Stimulated activated CD4-positive, alpha-beta T cell treated with anti-CD3 and anti-CD28 coated beads, Interleukin-15, amount 100 ng/mL, for 48 hours (primary cell): ENCODE results near the gene CD80.
A peak's percentile ranks its signal among the peaks of the same experiment; 100 is the strongest.

Experiments used
- DNase-seq, 2 donors: peaks; one replicate each; pipeline ENCODE4 v3.0.0-alpha.2; 2020; ENCODE audit warnings: low read depth in 2 of 2

Gene CD80

DNA sequence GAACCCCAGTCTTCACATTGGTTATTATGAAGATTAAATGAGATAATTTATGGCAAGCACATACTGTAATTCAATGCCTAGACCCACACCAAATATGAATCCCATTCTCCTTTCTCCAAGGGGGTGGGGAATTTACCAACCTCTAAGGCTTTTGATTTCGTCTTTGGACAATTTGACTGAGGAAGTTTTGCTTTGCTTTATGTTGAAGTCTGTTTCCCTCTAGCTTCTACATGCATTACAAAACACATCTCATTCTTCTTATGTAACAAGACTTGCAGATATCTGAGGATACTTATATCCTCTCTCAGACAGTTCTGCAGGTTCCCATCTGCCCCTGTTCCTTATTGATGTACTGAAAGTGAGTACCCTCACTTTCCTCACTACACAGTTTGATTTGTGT lies 12.2 kb downstream of the CD80 start:
- no peak for DNase-seq

DNA sequence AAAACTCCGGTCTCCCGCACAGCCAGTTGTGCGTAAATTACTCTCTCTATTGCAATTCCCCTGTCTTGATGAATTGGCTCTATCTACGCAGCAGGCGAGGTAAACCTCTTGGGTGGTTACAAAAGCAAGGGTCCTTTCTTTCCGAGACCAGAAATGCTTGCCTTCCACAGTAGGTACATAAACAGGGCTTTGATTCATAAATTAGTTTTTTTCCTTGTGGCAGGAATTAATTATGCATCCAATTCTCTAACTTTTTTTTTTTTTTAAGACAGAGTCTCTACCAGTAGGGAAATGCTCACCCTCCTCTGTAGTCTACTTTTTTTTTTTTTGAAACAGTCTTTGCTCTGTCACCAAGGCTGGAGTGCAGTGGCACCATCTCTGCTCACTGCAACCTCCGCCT lies 16.3 kb downstream of the CD80 start:
- no peak for DNase-seq

DNA sequence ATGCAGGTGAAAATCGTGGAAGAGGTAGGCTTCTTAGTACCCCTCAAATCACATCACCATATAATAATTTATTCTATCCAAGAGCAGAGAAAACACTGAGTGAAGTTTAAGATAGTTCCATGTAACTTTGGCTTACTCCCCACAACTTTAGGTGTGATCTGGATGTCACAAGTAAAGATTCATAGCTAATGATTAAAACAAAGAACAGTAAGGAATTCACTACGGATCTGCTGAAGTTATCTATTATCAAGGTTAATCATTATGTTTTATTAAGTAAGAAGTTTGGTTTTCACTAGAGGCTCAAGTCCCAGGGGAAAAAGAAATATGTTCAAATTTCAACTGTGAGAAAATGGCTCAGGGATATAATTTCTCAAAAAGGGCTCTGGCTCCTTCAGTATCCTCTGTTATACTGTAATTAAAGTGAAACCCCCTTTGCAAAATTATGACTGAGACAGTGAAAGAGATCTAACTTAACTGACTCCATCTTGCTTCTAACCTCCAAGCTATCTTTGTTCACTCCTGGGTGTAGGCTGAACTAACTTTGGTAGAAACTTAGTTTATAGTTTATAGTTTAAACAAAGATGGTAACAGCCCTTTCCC lies 17.1 kb downstream of the CD80 start:
- DNase-seq = no peak

DNA sequence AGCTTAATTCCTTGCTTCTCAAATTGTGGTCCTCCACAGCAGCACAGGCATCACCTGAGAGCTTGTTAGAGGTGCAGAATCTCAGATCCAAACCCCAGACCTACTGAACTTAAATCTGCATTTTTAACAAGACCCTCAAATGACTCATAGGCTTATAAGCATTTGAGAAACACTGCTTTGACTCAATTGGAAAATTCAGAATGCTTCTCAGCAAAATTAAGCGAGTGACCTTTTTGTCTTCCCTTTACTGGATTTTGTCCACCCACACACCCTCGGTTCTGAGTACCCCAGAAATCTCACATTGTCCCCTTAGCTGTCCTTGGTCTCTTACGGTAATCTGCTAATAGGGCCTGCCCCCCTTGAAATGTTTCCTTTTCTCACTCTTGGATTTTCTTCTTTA lies 17.9 kb downstream of the CD80 start:
- DNase-seq = no peak

DNA sequence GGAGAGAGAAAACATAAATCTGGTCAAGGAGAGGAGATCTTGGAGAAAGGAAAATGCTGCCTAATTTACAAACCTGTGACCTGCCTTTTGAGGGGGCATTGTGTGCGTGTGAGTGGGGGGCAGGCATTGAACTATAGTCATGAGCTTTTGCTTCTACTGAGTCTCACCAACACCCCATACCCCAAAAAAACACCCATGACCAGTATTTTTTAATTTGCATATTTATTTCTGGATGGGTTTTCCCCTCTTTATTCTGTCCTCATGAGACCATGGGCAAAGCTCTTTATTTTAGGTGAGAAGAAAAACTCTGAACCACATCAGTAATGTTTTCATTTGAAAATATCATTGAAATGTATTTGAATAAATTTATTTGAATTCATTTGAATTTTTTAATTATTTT lies 20.6 kb downstream of the CD80 start:
- no peak for DNase-seq

DNA sequence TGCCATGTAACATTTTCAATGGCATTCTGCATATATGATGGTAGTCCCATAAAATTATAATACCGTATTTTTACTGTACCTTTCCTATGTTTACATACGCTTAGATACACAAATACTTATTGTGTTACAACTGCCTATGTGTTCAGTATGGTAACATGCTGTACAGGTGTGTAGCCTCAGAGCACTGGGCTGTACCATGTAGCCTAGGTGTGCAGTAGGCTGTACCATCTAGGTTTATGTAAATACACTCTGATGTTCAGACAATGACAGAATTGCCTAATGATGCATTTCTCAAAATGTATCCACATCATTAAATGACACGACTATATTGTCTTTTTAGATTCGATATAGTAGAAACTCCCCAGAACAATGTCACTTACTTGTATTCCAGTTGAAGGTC lies 22.7 kb downstream of the CD80 start:
- DNase-seq = no peak

DNA sequence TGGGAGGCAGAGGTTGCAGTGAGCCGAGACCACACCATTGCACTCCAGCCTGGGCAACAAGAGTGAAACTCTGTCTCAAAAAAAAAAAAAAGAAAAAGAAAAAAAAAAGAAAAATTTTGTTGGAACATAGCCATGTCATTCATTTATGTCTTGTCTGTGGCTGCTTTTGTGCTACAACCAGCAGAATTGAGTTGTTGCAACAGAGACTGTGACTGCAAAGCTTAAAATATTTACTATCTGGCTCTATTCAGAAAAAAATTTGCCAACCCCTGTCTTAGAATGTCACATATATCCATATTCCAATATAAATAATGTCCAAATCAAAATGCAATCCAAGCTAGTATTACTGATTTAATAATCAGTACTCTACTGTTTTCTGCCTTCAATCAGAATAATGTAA lies 25.1 kb downstream of the CD80 start:
- DNase-seq = no peak

DNA sequence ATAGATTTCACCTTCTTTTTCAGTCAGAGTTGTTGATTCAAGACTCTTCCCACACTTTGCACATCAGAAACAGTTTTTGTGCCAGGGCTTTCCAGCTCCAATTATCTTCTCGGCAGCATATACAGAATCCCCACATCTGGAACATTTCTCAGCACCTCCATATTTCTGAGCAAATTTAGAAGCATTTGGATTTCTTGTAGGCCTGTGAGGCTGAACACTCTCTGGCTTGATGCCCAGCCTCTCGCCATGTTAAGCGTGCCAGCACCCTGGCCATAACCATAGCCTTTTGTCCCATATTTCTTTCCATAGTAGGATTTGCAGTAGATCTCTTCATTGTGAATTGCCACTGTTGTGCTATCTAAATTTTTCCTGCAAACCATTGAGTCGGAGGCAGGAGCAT lies 28.3 kb downstream of the CD80 start:
- no peak for DNase-seq

DNA sequence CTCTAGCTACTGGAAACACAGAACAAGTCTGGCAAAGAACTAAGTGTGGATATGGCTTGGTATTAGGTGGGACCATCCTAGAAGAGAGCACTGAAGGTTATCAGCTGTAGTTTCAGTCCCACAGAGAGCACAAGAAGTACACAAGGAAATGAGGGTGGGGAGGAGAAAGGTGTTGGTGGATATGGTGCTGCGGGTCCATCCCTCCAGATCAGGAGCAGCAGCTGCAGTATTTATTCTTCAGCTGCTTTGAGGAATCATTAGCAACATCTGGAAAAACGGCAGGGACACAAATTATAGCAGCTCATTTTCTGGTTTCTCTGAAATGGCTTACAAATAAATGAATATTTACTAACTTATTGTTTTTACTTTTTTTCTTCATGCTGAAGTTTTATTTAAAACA lies 29.0 kb downstream of the CD80 start:
- no peak for DNase-seq

DNA sequence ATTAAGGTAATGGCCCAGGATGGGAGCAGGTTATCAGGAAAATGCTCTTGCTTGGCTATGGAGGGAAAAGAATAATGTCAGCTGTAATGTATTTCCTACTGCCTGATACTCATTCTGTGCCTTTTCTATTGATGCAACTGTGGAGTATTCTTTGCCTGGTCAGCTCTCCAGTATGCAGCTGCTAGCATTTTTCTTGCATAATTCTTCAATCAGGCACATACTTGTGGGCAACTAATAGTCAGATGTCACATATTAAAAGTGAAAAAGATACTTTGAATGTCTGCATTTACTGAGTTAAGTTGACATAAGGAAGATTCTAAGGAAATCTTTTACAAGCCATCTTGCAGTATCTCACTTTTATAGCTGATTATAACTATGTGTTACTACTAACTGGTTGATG lies 29.5 kb downstream of the CD80 start:
- no peak for DNase-seq

DNA sequence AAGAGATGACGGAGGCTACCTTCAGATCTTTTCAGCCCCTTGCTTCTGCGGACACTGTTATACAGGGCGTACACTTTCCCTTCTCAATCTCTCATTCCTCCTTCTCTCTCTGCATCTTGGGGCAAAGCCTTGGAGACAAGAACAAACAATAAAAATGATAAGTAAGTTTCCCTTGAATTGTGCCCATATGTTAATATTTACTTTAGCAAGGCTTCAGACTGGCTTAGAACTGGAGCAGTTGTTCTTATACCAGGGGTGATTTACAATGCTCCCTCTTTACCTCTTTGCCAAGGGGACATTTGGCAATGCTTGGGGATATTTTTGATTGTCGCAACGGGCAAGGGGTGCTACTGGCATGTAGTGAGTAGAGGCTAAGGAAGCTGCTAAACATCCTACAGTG lies 31.7 kb downstream of the CD80 start:
- DNase-seq = no peak

DNA sequence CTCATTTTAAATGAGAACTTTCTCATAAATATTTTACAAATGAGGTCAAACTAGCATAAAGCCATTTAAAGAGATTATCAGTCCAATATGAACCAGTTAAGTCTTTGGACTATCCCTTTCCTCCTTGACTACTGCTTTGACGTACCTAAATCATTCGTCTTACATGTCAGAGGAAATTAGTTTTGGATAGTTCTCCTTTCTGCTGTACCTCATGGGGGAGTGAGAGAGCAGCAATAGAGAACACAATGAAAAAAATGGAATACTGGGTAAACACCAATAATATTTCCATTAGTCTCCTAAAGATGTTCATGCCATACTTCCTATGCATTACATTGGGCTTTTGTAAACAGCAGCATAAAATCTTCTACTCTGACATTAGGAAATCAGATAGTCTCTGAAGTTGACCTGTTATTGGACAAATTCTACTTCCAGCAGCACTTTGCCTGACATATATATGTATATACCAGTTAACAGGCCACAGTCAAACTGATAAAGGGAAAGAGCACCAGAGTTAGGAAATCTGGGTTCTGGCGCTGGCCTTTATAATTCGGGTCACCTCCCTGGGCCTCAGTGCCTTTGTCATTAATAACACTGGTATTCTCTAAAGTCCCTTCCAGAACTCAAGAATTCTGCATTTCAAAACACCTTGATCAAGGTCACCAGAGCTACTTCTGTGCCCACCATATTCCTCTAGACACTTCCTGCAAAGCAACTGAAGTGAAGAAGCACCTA lies 34.3 kb downstream of the CD80 start:
- no peak for DNase-seq

DNA sequence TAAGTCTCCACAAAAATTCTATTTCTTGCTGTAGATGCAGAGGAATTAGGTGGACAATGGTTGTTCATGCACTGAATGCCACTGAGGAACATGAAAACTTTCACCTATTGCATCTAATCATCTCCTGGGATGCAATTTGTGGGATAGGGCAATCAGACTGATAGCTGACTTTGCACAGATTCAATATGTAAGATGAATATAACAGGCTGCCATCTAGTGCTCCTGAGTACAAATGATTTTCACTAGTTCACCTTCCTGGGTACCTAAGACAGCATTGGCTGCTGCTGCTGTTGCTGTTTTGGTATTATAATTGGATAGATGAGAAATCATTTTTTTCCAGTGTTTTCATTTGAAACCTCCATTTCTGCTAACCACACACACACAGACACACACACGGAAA lies 41.4 kb downstream of the CD80 start:
- DNase-seq = no peak

DNA sequence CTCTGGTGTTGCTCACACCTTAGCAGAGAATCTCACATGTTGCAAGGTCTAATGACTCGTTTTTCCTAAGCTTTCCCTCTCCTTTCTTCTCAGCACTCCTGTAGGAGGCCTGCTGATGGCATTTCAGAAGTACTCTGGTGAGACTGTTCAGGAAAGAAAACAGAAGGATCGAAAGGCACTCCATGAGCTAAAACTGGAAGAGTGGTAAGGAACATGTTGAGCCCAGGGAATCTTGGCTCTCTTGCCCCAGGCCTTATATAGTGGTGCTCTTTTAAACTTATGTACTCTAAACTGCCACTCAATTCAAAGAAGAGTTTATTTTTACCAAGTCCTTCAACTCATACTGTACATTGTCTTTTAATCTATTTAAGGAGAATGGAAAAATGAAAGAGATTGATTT lies 42.3 kb downstream of the CD80 start:
- DNase-seq = no peak

DNA sequence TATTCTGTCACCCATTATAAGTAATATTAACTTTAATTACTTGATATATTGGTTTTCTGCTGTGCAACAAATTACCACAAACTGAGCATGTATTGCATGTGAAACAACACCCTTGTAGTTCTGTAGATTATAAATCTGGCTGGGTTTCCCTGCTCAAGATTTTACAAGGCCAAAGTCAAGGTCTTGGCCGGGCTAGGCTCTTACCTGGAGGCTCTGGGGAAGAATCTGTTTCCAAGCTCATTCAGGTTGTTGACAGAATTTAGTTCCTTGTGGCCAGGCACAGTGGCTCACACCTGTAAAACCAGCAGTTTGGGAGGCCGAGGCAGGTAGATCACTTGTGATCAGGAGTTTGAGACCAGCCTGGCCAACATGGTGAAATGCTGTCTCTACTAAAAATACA lies 44.8 kb downstream of the CD80 start:
- DNase-seq = no peak

DNA sequence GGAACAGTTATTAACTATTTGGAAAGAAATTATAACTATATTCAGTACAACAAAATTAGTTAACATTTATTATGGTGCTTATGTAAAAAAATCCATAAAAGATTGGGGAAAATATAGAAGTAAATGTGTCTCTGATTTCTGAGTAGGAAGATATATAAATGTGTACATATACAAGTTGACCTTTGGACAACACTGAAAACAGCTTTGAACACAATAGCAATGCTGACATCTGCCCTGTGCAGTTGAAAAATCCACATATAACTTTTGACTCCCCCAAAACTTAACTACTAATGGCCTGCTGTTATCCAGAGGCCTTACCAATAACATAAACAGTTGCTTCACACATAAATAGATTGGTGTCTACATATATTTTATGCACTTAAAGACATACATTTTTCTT lies 48.7 kb downstream of the CD80 start:
- DNase-seq = no peak

DNA sequence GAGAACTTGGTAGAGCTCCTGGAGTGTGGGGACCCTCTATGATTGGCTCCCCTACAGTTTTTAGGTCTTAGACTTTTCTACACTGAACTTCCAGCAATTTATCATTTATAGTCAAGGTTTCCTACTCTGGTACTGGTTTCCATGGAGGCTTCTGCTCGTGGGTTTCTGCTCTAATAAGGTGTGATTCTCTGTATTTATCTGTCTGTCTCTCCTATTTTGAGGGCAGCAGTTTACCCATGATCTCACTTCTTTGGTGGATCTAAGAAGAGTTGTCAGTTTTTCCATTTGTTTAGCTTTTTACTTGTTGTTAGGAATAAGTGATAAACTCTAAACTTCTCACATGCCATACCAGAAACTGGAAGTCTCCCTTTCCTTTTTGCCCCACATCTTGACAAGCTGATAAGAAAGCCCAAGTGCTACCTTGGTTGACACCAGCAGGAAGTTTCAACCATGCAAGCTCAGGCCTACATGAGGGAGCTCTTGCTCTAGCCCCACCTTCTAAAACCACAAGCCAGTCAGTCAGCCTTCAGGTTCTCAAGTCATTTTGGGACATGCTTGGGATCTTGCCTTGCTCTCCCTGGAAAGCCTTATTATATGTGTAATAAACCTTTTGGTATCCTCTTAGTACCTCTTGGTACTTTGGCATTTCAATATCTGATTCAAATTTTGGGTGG lies 51.1 kb downstream of the CD80 start:
- no peak for DNase-seq

DNA sequence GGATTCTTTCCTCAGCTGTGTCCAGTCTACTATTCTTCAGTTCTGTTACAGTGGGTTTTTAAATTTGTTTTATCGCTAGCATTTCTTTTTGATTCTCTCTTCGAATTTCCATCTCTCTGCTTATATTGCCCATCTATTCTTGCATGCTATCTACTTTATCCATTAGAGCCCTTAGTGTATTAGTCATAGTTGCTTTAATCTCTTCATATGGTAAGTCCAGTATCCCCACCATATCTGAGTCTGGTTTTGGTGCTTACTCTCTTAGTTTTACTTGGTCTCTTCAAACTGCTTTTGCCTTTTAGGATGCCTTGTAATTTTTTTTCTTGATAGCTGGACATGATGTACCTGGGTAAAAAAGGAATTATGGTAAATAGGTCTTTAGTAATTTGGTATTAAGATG lies 52.0 kb downstream of the CD80 start:
- DNase-seq = no peak

DNA sequence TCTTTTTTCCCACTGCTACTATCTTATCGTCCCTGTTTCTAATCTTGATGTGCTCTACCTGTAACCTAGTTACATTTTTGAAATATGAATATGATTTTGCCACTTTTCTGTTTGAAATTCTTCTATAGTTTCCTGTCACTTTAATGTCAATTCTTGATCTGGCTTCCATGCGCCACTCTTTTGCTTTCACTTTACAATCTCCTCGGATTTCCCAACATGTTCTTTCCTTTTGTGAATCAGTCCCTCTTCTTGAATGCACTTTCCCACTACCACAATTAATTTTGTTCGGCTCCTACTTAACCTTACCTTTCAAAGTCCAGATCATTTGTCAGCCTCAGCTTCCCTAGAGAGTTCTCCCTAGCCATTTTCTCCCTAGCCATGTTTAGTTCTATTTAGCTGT lies 52.8 kb downstream of the CD80 start:
- no peak for DNase-seq

DNA sequence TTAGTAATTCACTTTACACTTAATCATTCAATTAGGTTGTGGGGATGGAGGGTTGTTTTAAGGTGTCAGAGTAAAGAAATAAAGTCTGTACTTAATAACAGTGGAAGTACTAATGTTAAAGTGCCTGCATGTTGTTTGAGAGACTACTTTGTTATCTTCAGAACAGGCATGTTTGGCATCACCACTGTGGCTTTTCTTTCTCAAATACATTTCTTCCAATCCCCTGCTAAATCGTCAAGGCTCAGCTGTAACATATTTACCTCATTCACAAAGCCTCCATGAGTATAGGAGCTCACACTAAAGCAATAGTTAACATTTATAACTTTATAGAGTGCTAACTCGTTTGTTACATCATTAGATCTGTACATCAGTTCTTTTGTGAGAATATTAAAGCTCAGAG lies 58.5 kb downstream of the CD80 start:
- no peak for DNase-seq

DNA sequence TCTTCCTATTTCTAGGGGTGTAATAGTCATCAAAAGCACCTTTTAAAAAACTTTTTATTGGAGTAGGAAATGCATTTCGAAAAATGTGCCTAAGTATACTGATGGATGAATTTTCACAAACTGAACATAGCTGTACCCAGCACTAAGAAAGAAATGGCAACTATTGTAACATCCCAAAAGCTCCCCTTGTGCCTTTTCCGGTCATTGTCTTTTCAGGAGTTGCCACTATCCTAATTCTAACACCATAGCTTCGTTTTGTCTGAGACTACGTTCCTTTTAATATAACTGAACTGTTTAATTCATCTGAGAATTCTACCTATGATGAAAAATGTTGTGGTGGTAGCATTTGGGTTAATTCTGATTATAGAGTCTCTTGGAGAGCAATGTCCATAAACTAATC lies 59.1 kb downstream of the CD80 start:
- DNase-seq = no peak

DNA sequence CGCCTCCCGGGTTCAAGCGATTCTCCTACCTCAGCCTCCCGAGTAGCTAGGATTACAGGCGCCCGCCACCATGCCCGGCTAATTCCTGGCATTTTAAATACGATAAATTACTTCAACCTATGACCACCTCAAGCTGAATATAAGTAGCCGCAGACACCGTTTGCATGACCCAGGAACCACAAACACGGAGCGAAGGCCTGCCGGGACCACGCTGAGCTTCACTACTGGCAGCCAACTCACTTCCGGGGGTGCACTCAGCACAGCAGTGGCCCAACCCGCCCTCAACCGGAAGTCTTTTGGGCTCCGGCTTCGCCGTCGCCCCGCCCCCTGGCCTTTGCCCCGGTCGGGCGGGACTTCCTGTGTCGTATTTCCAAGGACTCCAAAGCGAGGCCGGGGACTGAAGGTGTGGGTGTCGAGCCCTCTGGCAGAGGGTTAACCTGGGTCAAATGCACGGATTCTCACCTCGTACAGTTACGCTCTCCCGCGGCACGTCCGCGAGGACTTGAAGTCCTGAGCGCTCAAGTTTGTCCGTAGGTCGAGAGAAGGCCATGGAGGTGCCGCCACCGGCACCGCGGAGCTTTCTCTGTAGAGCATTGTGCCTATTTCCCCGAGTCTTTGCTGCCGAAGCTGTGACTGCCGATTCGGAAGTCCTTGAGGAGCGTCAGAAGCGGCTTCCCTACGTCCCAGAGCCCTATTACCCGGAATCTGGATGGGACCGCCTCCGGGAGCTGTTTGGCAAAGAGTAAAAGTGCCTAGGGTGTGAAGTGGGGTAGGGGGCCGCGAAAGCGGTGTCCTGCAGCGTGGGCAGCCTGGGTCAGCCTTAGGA lies 61.0 kb downstream of the CD80 start, which contains the start of gene TIMMDC1:
TSS of gene TIMMDC1 (plus strand) at position 362 of the 826 bp plus-strand sequence. CDS start at position 549, 187 bp downstream.
- DNase-seq = peak; percentile 96

DNA sequence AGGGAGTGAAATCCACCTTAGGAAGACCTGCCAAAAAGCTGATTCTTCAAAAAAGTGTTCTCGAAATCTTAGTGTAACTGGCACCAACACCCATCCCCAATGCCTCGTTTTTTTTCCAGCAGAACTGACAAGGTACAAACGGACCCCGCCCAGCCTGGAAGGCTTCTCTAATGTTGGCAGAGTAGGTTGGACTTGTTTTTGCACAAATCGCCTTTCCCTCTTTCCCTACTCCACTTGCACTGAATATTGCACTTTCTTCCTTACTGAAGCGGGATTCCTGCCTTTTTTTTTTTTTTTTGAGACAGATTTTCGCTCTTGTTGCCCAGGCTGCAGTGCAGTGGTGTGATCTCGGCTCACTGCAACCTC lies 61.6 kb downstream of the CD80 start:
- DNase-seq = no peak
